Endothelial cell of umbilical vein (primary cell): Measurements from ENCODE around the gene SH3BP1. TPM values are rescaled to one million over a fixed set of nuclear protein-coding genes. Genes with fewer than 3 reads are reported as not detected.

Source experiments
- BruUV-seq: library from RNA; stranded (reverse); fragments of 400-500 nt; replicated peaks from 2 replicates; lab custom pipeline; 2021; lab: Mats Ljungman, UMichigan
- CTCF ChIA-PET: fragments of 300-600, 350-600 bp; sonication (Branson Sonifier 250); formaldehyde crosslinking; loops from one replicate; lab custom pipeline; 2021; ENCODE audit warnings: antibody characterized with exemption, inconsistent platforms; lab: Charles Lee
- POLR2A ChIA-PET: fragments of 300-600, 350-600 bp; sonication (Branson Sonifier 250); formaldehyde crosslinking; loops from one replicate; lab custom pipeline; 2021; ENCODE audit warnings: antibody characterized with exemption, inconsistent platforms; lab: Charles Lee
- DNase-seq: peaks from one replicate; pipeline ENCODE4 v3.0.0-alpha.2; 2011; ENCODE audit warnings: low read depth, low spot score
- FAIRE-seq: peaks from 2 replicates; lab custom pipeline; 2011; peaks lifted over from hg19 to GRCh38; lab: Jason Lieb, UNC
- H2AFZ ChIP-seq: 2 replicates; pipeline ENCODE4 v1.6.0; 2012; ENCODE audit warnings: low read depth, low read length, control low read depth, inconsistent platforms
- H3K27ac ChIP-seq: 2 replicates; pipeline ENCODE4 v1.5.1; 2011; ENCODE audit warnings: low read depth, mild to moderate bottlenecking, control low read depth, low read length, moderate library complexity; ENCODE audit not compliant: insufficient read depth
- H3K27me3 ChIP-seq, 2 experiments: 2 replicates each; pipeline versions ENCODE4 v1.6.0 to v1.6.1; 2011; ENCODE audit warnings: low read length in 2 of 2, mixed read lengths in 1 of 2; ENCODE audit not compliant: control insufficient read depth in 2 of 2, insufficient read depth in 2 of 2
- H3K36me3 ChIP-seq, 2 experiments: 2 replicates in 1 of 2; 3 replicates in 1 of 2; pipeline ENCODE4 v1.5.1; 2011; ENCODE audit warnings: low read length in 2 of 2, mild to moderate bottlenecking in 1 of 2, moderate library complexity in 1 of 2; ENCODE audit not compliant: control insufficient read depth in 2 of 2, insufficient read depth in 2 of 2; ENCODE audit errors: extremely low read depth in 1 of 2
- H3K4me1 ChIP-seq: 3 replicates; pipeline ENCODE4 v1.5.1; 2011; ENCODE audit warnings: mild to moderate bottlenecking, low read length; ENCODE audit not compliant: control insufficient read depth, insufficient read depth; ENCODE audit errors: extremely low read depth
- H3K4me2 ChIP-seq: 2 replicates; pipeline ENCODE4 v1.6.1; 2011; ENCODE audit warnings: low read length, control low read depth, mixed read lengths; ENCODE audit not compliant: insufficient read depth
- H3K4me3 ChIP-seq, 3 experiments: fragments of 200-600 bp in 1 of 3; sonication (generic), shearing (Covaris generic) in 1 of 3; replicated peaks in 1 of 3; 2 replicates each; pipeline ENCODE4 v1.5.1; 2011 to 2016; ENCODE audit warnings: control low read depth in 3 of 3, low read length in 3 of 3, mild to moderate bottlenecking in 2 of 3, inconsistent platforms in 1 of 3, low read depth in 1 of 3, moderate library complexity in 1 of 3; ENCODE audit not compliant: insufficient read depth in 1 of 3
- H3K79me2 ChIP-seq: 2 replicates; pipeline ENCODE4 v1.6.0; 2012; ENCODE audit warnings: low read length, inconsistent platforms; ENCODE audit not compliant: control insufficient read depth, insufficient read depth
- H3K9ac ChIP-seq: replicated peaks from 2 replicates; pipeline ENCODE3; 2011; ENCODE audit warnings: low read length, control low read depth; ENCODE audit not compliant: insufficient read depth; ENCODE audit errors: extremely low read depth
- H3K9me1 ChIP-seq: replicated peaks from 3 replicates; pipeline ENCODE4 v1.6.0; 2011; ENCODE audit warnings: mild to moderate bottlenecking, low read length; ENCODE audit not compliant: control insufficient read depth, insufficient read depth; ENCODE audit errors: extremely low read depth
- H3K9me3 ChIP-seq: replicated peaks from 2 replicates; pipeline ENCODE4 v1.5.1; 2012; ENCODE audit warnings: low read length, inconsistent platforms; ENCODE audit not compliant: control insufficient read depth, insufficient read depth
- H4K20me1 ChIP-seq: replicated peaks from 2 replicates; pipeline ENCODE3; 2011; ENCODE audit warnings: mild to moderate bottlenecking, low read length; ENCODE audit not compliant: control insufficient read depth, insufficient read depth; ENCODE audit errors: extremely low read depth
- EZH2 ChIP-seq: IDR thresholded peaks from 2 replicates; pipeline ENCODE4 v1.6.1; 2012; ENCODE audit warnings: borderline replicate concordance, low read depth, mild to moderate bottlenecking, moderate library complexity, low read length, inconsistent platforms; ENCODE audit not compliant: severe bottlenecking
- FOS ChIP-seq: IDR thresholded peaks from 2 replicates; pipeline ENCODE4 v1.6.1; 2011; ENCODE audit warnings: mild to moderate bottlenecking, low read length, moderate library complexity, borderline replicate concordance; ENCODE audit not compliant: insufficient read depth
- GATA2 ChIP-seq: IDR thresholded peaks from 2 replicates; pipeline ENCODE4 v1.7.0; 2011; ENCODE audit warnings: low read depth, mild to moderate bottlenecking, moderate library complexity, mixed read lengths, low read length; ENCODE audit not compliant: insufficient read length, insufficient read depth
- JUN ChIP-seq: IDR thresholded peaks from 2 replicates; pipeline ENCODE4 v1.6.1; 2011; ENCODE audit warnings: borderline replicate concordance, low read depth; ENCODE audit not compliant: insufficient read length, insufficient read depth
- MYC ChIP-seq: IDR thresholded peaks from one replicate; pipeline ENCODE4 v1.6.1; 2011; ENCODE audit warnings: mild to moderate bottlenecking, low read depth, low read length
- POLR2A ChIP-seq: IDR thresholded peaks from 2 replicates; pipeline ENCODE4 v1.6.1; 2012; ENCODE audit warnings: low read depth, mild to moderate bottlenecking, control low read depth, low read length
- POLR2AphosphoS5 ChIP-seq: IDR thresholded peaks from 2 replicates; pipeline ENCODE4 v1.6.1; 2012; ENCODE audit warnings: low read depth, mild to moderate bottlenecking, control low read depth, low read length, moderate library complexity; ENCODE audit not compliant: insufficient read depth
- dilution Hi-C: fragments of 300-500 bp; cut with MboI; formaldehyde crosslinking; loops from one replicate; pipeline ENCODE4 v1.15.0; 2019; ENCODE audit warnings: low sequenced_read_pairs; ENCODE audit not compliant: extremely low pct_ligation_motif_present
- intact Hi-C: fragments of 100-400 bp; cut with micrococcal nuclease; formaldehyde crosslinking; loops from one replicate; pipeline ENCODE4 v1.10.0; 2022
- polyA plus RNA-seq, 4 experiments: library from polyadenylated mRNA; depleted of rRNA in 3 of 4; stranded (reverse) in 3 of 4; unstranded in 1 of 4; fragments of >200 nt; gene quantifications; 2 replicates each; pipeline versions ENCODE4 v1.2.1 to v1.2.3, GENCODE V29; 2011 to 2012; ENCODE audit warnings: missing spikeins in 1 of 4
- total RNA-seq: library from RNA; stranded (reverse); gene quantifications from 2 replicates; pipeline ENCODE4 v1.2.3, GENCODE V29; 2021
- TF ChIP-seq, protein P1 (sequence below), 2 donors: IDR thresholded peaks; 1 replicate in 1 of 2; 2 replicates in 1 of 2; pipeline ENCODE4 v1.5.1; 2011; ENCODE audit warnings: low read length in 2 of 2, mild to moderate bottlenecking in 2 of 2, moderate library complexity in 2 of 2, control low read depth in 1 of 2, inconsistent platforms in 1 of 2, low read depth in 1 of 2; ENCODE audit not compliant: insufficient read depth in 1 of 2; ENCODE audit errors: extremely low read depth in 1 of 2
- TF ChIP-seq, protein P2 (sequence below): IDR thresholded peaks from 2 replicates; pipeline ENCODE4 v1.6.1; 2011; ENCODE audit not compliant: insufficient read depth, insufficient read length

SH3BP1 gene
- total and polyA plus RNA-seq, 2 donors (not counting 3 experiments of a cell fraction or from before 2014, with no cell fraction given) = 2.3 to 4.3 TPM

DNA sequence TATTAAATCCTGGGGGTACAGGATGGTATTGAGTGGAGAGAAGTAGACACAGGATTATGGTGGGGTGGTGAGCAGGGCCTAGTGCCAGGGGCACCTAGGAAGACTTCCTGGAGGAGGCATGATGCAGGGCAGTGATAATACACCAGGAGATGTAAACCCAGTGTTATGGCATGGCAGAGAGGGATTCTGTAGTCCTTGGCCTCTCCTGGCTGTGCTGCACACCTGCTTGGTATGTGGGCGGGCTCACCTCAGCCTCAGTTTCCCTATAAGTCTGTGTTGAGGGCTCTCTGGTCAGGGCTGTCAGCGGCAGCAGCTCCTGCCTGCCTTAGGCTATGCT, 21.2 kb downstream of the SH3BP1 start:
- no peak for TF ChIP-seq FOS
- no peak for TF ChIP-seq MYC
- TF ChIP-seq GATA2 = no peak
- no peak for TF ChIP-seq JUN
- no peak for TF ChIP-seq EZH2
- TF ChIP-seq, protein P1, sequence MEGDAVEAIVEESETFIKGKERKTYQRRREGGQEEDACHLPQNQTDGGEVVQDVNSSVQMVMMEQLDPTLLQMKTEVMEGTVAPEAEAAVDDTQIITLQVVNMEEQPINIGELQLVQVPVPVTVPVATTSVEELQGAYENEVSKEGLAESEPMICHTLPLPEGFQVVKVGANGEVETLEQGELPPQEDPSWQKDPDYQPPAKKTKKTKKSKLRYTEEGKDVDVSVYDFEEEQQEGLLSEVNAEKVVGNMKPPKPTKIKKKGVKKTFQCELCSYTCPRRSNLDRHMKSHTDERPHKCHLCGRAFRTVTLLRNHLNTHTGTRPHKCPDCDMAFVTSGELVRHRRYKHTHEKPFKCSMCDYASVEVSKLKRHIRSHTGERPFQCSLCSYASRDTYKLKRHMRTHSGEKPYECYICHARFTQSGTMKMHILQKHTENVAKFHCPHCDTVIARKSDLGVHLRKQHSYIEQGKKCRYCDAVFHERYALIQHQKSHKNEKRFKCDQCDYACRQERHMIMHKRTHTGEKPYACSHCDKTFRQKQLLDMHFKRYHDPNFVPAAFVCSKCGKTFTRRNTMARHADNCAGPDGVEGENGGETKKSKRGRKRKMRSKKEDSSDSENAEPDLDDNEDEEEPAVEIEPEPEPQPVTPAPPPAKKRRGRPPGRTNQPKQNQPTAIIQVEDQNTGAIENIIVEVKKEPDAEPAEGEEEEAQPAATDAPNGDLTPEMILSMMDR (IDR thresholded peaks at IDR 0.05; ENCODE audit: extremely low read depth in 1 of 2, insufficient read depth in 1 of 2, low read depth in 1 of 2, low read length in 2 of 2) = no peak
- TF ChIP-seq POLR2AphosphoS5 = no peak
- no peak for TF ChIP-seq POLR2A
- TF ChIP-seq, protein P2, sequence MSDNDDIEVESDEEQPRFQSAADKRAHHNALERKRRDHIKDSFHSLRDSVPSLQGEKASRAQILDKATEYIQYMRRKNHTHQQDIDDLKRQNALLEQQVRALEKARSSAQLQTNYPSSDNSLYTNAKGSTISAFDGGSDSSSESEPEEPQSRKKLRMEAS = no peak
- H3K27me3 ChIP-seq = no peaks in the 10 kb centered on the region
- dilution Hi-C loops (no loop called here), intact Hi-C loops (no loop called here)
- peaks cover 32% of the 10 kb centered on the region for H3K79me2 ChIP-seq
- H3K36me3 ChIP-seq = peaks cover 0 to 7% of the 10 kb centered on the region in 2 experiments
- peaks cover 17% of the 10 kb centered on the region for H3K4me1 ChIP-seq
- ChIA-PET CTCF (interaction anchor here (1.0 to 8.6 kb wide), 9 partner anchors 10 to 203 kb away, joined by 5 to 220 read pairs (median 12); partner anchors contain the start of genes LGALS1 and NOL12), POLR2A (interaction anchor here (1.2 kb wide), 1 partner anchor 21 kb away, joined by 5 read pairs; no protein-coding TSS in a partner anchor)
- BruUV-seq = no TSS peak
- no peak overlapping the region for H3K4me3 ChIP-seq
- H3K9me1 ChIP-seq = no peaks in the 10 kb centered on the region
- H3K4me2 ChIP-seq = no peak overlapping the region
- H3K9me3 ChIP-seq = no peaks in the 10 kb centered on the region
- no peaks in the 10 kb centered on the region for H4K20me1 ChIP-seq
- no peak overlapping the region for H2AFZ ChIP-seq
- no peak overlapping the region for H3K27ac ChIP-seq
- DNase-seq = no peak
- no peak for FAIRE-seq
- H3K9ac ChIP-seq = no peak overlapping the region
